CD4-positive, alpha-beta memory T cell (primary cell): ENCODE results near the gene TENT5C. TPM values are rescaled to one million over a fixed set of nuclear protein-coding genes. Genes with fewer than 3 reads are reported as not detected.

ENCODE experiments used
- CTCF ChIA-PET: fragments of 350-600 bp; sonication (Branson Sonifier 250); formaldehyde crosslinking; loops from one replicate; lab custom pipeline; 2021; ENCODE audit warnings: inconsistent platforms; ENCODE audit not compliant: partially characterized antibody; lab: Charles Lee
- POLR2A ChIA-PET: fragments of 350-600 bp; sonication (Branson Sonifier 250); formaldehyde crosslinking; loops from one replicate; lab custom pipeline; 2021; ENCODE audit not compliant: partially characterized antibody; lab: Charles Lee
- DNase-seq, 5 donors: peaks; one replicate each; pipeline versions ENCODE4 v3.0.0 to v3.0.0-alpha.2; 2020 to 2022; ENCODE audit warnings: mixed read lengths in 1 of 5
- H3K27ac ChIP-seq: one replicate; pipeline ENCODE4 v1.7.0; 2013; ENCODE audit warnings: low read depth, low read length
- H3K27me3 ChIP-seq: 2 replicates; pipeline ENCODE4 v1.7.0; 2013; ENCODE audit warnings: mild to moderate bottlenecking, low read length, moderate library complexity; ENCODE audit not compliant: insufficient read depth
- H3K36me3 ChIP-seq: 2 replicates; pipeline ENCODE4 v1.7.0; 2013; ENCODE audit warnings: mild to moderate bottlenecking, low read length, moderate library complexity; ENCODE audit not compliant: insufficient read depth
- H3K4me1 ChIP-seq: 2 replicates; pipeline ENCODE4 v1.7.0; 2013; ENCODE audit warnings: mild to moderate bottlenecking, low read length, moderate library complexity; ENCODE audit not compliant: insufficient read depth
- H3K4me3 ChIP-seq, 2 donors: one replicate each; pipeline ENCODE4 v1.7.0; 2013; ENCODE audit warnings: low read length in 2 of 2, mild to moderate bottlenecking in 1 of 2
- H3K9me3 ChIP-seq, 2 donors: one replicate each; pipeline ENCODE4 v1.7.0; 2013; ENCODE audit warnings: low read length in 2 of 2, control low read depth in 1 of 2; ENCODE audit not compliant: control insufficient read depth in 1 of 2
- H3K27ac Mint-ChIP-seq, 7 donors: one replicate each; pipeline ENCODE4 v1.8.0; 2020 to 2021; ENCODE audit warnings: mixed read lengths in 7 of 7, mild to moderate bottlenecking in 6 of 7, inconsistent platforms in 3 of 7, moderate library complexity in 3 of 7
- H3K27me3 Mint-ChIP-seq, 2 donors: one replicate each; pipeline ENCODE4 v1.8.0; 2020 to 2021; ENCODE audit warnings: mixed read lengths in 2 of 2
- H3K36me3 Mint-ChIP-seq, 2 donors: one replicate each; pipeline ENCODE4 v1.8.0; 2020 to 2021; ENCODE audit warnings: mixed read lengths in 2 of 2, inconsistent platforms in 1 of 2, mild to moderate bottlenecking in 1 of 2
- H3K4me1 Mint-ChIP-seq, 4 donors: one replicate each; pipeline ENCODE4 v1.8.0; 2020 to 2021; ENCODE audit warnings: mixed read lengths in 4 of 4, mild to moderate bottlenecking in 1 of 4
- H3K4me3 Mint-ChIP-seq, 8 donors: one replicate each; pipeline ENCODE4 v1.8.0; 2020 to 2021; ENCODE audit warnings: mixed read lengths in 8 of 8, mild to moderate bottlenecking in 7 of 8, moderate library complexity in 6 of 8, inconsistent platforms in 3 of 8
- H3K9me3 Mint-ChIP-seq, 8 donors: one replicate each; pipeline ENCODE4 v1.8.0; 2020 to 2021; ENCODE audit warnings: mixed read lengths in 8 of 8, mild to moderate bottlenecking in 5 of 8, inconsistent platforms in 3 of 8, moderate library complexity in 1 of 8
- intact Hi-C: fragments of 100-400 bp; cut with micrococcal nuclease; formaldehyde crosslinking; loops from one replicate; pipeline ENCODE4 v1.15.1; 2023
- polyA plus RNA-seq, 2 donors: library from polyadenylated mRNA; unstranded; fragments of 300-500 nt; fragmentation: Illumina TruSeq; gene quantifications; one replicate each; pipeline ENCODE4 v1.2.3, GENCODE V29; 2021
- total RNA-seq, 2 experiments: library from RNA; stranded (reverse); gene quantifications; one replicate each; pipeline ENCODE4 v1.2.3, GENCODE V29; 2021

TENT5C gene
- total and polyA plus RNA-seq, 4 experiments from 2014 or later: 5.3 to 43.0 (median 14.4) TPM

GRCh38 chr1:117607471-117607870, 1.6 kb downstream of the TENT5C start:
- Histone ChIP-seq H3K27me3 (no peaks in the 10 kb centered on the region), H3K36me3 (no peaks in the 10 kb centered on the region), H3K9me3 (no peaks in the 10 kb centered on the region), H3K27ac (peak overlapping the region; percentile 92), H3K4me3 (peak overlapping the region; percentile 93), H3K4me1 (peaks cover 58% of the 10 kb centered on the region)
- ChIA-PET POLR2A (interaction anchor here (0.8 to 12.2 kb wide), 27 partner anchors 10 to 853 kb away, joined by 3 to 493 read pairs (median 5); partner anchors contain the start of genes CD2 and MAN1A2), CTCF (interaction anchor here (0.8 to 13.9 kb wide), 15 partner anchors 13 to 152 kb away, joined by 3 to 135 read pairs (median 4); no protein-coding TSS in a partner anchor)
- H3K9me3 Mint-ChIP-seq: no peaks in the 10 kb centered on the region
- peaks cover 36 to 72% (median 46%) of the 10 kb centered on the region in 4 donors for H3K4me1 Mint-ChIP-seq
- H3K36me3 Mint-ChIP-seq: peaks cover 25 to 41% of the 10 kb centered on the region in 2 donors
- peak overlapping the region; percentile 91 to 100 (median 98) for H3K4me3 Mint-ChIP-seq
- intact Hi-C loops: loop anchor here (1.0 to 10.0 kb wide), 6 partner anchors 51 to 1535 kb away; partner anchors contain the start of genes CD2 and WARS2
- DNase-seq: peak; percentile 65 to 79 (median 70)
- no peaks in the 10 kb centered on the region for H3K27me3 Mint-ChIP-seq
- H3K27ac Mint-ChIP-seq: peak overlapping the region; percentile 94 to 99 (median 98)

DNA sequence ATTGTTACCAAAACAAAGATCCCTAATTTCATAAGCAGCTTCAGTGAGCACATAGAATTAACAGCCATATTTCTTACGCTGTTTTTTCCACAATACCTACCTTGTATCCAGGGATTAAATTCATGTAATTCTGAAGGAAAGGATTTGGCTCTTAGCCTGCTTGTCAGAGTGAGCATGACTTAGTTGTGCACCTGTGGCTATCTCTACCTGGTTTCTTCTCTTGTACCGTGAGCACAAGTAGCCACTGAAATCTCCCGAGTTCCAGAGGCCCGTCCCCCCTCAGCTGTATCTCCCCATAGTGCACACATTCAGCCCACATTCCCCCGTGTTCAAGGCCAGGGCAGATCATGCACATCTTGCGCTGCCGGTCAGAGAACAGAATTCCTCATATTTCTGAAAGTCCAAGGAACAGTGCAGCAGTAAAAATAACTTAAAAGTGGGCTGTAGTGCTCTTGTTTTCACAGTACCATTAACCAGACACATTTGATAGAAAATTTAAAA, 2.3 kb downstream of the TENT5C start:
- intact Hi-C loops: loop anchor here (5.0 to 10.0 kb wide), 3 partner anchors 129 to 1534 kb away; partner anchors contain the start of genes CD2 and WARS2

GRCh38 chr1:117608758-117609157, 2.9 kb downstream of the TENT5C start:
- peaks cover 49 to 85% (median 59%) of the 10 kb centered on the region in 4 donors for H3K4me1 Mint-ChIP-seq
- POLR2A ChIA-PET: interaction anchor here (0.8 to 12.2 kb wide), 7 partner anchors 8 to 242 kb away, joined by 3 to 493 read pairs (median 18); partner anchors contain the start of gene MAN1A2

More for the DNA sequence above, 2.3 kb downstream of the TENT5C start:
- peak overlapping the region; percentile 43 to 99 (median 98) for H3K27ac Mint-ChIP-seq
- peaks cover 65% of the 10 kb centered on the region for H3K4me1 ChIP-seq
- CTCF ChIA-PET: interaction anchor here (0.8 to 13.9 kb wide), 12 partner anchors 14 to 150 kb away, joined by 3 to 135 read pairs (median 4); no protein-coding TSS in a partner anchor
- no peaks in the 10 kb centered on the region for H3K36me3 ChIP-seq
- DNase-seq: no peak
- H3K4me3 ChIP-seq: peak overlapping the region in 1 of 2 donors; percentile 93
- H3K27me3 Mint-ChIP-seq: no peaks in the 10 kb centered on the region
- peak overlapping the region; percentile 92 for H3K27ac ChIP-seq
- H3K4me3 Mint-ChIP-seq: peak overlapping the region; percentile 55 to 100 (median 96)
- peaks cover 43 to 79% (median 53%) of the 10 kb centered on the region in 4 donors for H3K4me1 Mint-ChIP-seq
- H3K36me3 Mint-ChIP-seq: peaks cover 25 to 46% of the 10 kb centered on the region in 2 donors
- no peaks in the 10 kb centered on the region for H3K27me3 ChIP-seq
- H3K9me3 Mint-ChIP-seq: no peaks in the 10 kb centered on the region
- POLR2A ChIA-PET: interaction anchor here (0.8 to 12.2 kb wide), 20 partner anchors 7 to 242 kb away, joined by 3 to 493 read pairs (median 6); partner anchors contain the start of gene MAN1A2
- H3K9me3 ChIP-seq: no peaks in the 10 kb centered on the region

GRCh38 chr1:117609471-117609911, 3.6 kb downstream of the TENT5C start:
- peaks cover 55 to 91% (median 65%) of the 10 kb centered on the region in 4 donors for H3K4me1 Mint-ChIP-seq

More at GRCh38 chr1:117608758-117609157, 2.9 kb downstream of the TENT5C start:
- no peaks in the 10 kb centered on the region for H3K9me3 ChIP-seq
- Mint-ChIP-seq H3K27me3 (no peaks in the 10 kb centered on the region), H3K27ac (peak overlapping the region in 6 of 7 donors; percentile 58 to 99 (median 84)), H3K4me3 (peak overlapping the region; percentile 7 to 100 (median 84)), H3K9me3 (no peaks in the 10 kb centered on the region), H3K36me3 (peaks cover 29 to 52% of the 10 kb centered on the region in 2 donors)
- H3K4me3 ChIP-seq: no peak overlapping the region
- CTCF ChIA-PET: interaction anchor here (1.4 to 13.9 kb wide), 6 partner anchors 24 to 145 kb away, joined by 3 to 135 read pairs (median 36); no protein-coding TSS in a partner anchor
- H3K27me3 ChIP-seq: no peaks in the 10 kb centered on the region
- peaks cover 71% of the 10 kb centered on the region for H3K4me1 ChIP-seq
- no peak overlapping the region for H3K27ac ChIP-seq
- no peaks in the 10 kb centered on the region for H3K36me3 ChIP-seq
- intact Hi-C loops: loop anchor here (5.0 to 10.0 kb wide), 3 partner anchors 129 to 1534 kb away; partner anchors contain the start of genes CD2 and WARS2
- DNase-seq: no peak

DNA sequence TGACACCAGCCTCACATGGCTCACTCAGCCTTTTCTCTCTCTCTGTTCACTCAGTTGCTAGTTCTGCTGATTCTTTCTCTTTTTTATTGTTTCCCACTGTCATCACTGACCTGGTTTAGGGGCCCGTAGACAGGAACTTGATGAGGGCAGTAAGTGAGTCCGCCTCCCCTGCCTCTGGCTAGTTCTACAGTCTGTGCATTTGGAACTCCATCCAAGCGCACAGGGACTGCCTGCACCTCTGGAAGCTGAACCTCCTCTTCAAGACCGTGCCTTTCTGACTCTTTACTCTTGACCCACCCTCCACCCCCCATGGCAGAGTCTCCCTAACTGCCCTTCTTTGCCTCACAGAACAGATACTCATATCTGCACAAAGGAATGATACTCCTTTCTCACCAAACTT, 4.2 kb downstream of the TENT5C start:
- peak overlapping the region in 5 of 8 donors; percentile 4 to 98 (median 58) for H3K4me3 Mint-ChIP-seq
- no peaks in the 10 kb centered on the region for H3K9me3 ChIP-seq
- H3K4me1 Mint-ChIP-seq: peaks cover 58 to 91% (median 67%) of the 10 kb centered on the region in 4 donors
- peaks cover 79% of the 10 kb centered on the region for H3K4me1 ChIP-seq
- CTCF ChIA-PET: interaction anchor here (4.5 to 13.9 kb wide), 4 partner anchors 48 to 144 kb away, joined by 31 to 135 read pairs (median 58); no protein-coding TSS in a partner anchor
- H3K36me3 ChIP-seq: no peaks in the 10 kb centered on the region
- H3K9me3 Mint-ChIP-seq: no peaks in the 10 kb centered on the region
- H3K27me3 Mint-ChIP-seq: no peaks in the 10 kb centered on the region
- no peak for DNase-seq
- POLR2A ChIA-PET: interaction anchor here (1.0 to 12.2 kb wide), 4 partner anchors 16 to 64 kb away, joined by 3 to 493 read pairs (median 28); no protein-coding TSS in a partner anchor
- H3K27me3 ChIP-seq: no peaks in the 10 kb centered on the region
- H3K27ac ChIP-seq: no peak overlapping the region
- H3K36me3 Mint-ChIP-seq: peaks cover 29 to 63% of the 10 kb centered on the region in 2 donors
- peak overlapping the region in 3 of 7 donors; percentile 50 to 94 (median 82) for H3K27ac Mint-ChIP-seq
- intact Hi-C loops: no loop called here
- no peak overlapping the region for H3K4me3 ChIP-seq

More at GRCh38 chr1:117609471-117609911, 3.6 kb downstream of the TENT5C start:
- intact Hi-C loops: loop anchor here (5.0 to 10.0 kb wide), 3 partner anchors 128 to 1533 kb away; partner anchors contain the start of genes CD2 and WARS2
- Mint-ChIP-seq H3K36me3 (peaks cover 29 to 59% of the 10 kb centered on the region in 2 donors), H3K9me3 (no peaks in the 10 kb centered on the region), H3K27me3 (no peaks in the 10 kb centered on the region), H3K4me3 (peak overlapping the region in 5 of 8 donors; percentile 21 to 100 (median 72)), H3K27ac (peak overlapping the region in 3 of 7 donors; percentile 53 to 94 (median 56))
- H3K36me3 ChIP-seq: no peaks in the 10 kb centered on the region
- no peak overlapping the region for H3K27ac ChIP-seq
- ChIA-PET CTCF (interaction anchor here (4.5 to 13.9 kb wide), 4 partner anchors 48 to 144 kb away, joined by 31 to 135 read pairs (median 58); no protein-coding TSS in a partner anchor), POLR2A (interaction anchor here (1.0 to 12.2 kb wide), 5 partner anchors 16 to 243 kb away, joined by 3 to 493 read pairs (median 18); partner anchors contain the start of gene MAN1A2)
- no peak overlapping the region for H3K4me3 ChIP-seq
- H3K4me1 ChIP-seq: peaks cover 78% of the 10 kb centered on the region
- H3K9me3 ChIP-seq: no peaks in the 10 kb centered on the region
- H3K27me3 ChIP-seq: no peaks in the 10 kb centered on the region
- DNase-seq: no peak

DNA sequence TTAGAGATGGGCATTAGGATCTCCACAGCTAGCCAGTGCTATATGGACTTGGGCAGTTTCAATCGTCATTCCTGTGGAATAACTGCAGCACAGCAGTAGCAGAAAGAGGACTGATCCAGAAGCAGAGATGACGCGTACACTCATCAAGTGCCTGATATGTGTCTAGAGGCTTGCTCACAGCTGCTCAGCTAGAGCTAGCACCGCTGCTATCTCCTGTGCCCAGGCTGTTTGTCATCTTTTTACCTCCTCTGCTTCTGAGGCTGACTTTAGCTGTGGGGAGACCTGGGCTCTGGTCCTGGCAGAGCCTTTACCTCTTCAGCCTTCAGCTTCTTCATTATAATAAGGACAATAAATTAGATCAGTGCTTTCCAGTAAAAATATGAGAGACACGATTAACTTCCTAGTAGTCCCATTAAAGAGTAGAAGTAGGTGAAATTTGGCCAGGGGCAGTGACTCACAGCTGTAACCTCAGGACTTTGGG, 5.3 kb downstream of the TENT5C start:
- Histone ChIP-seq H3K4me3 (no peak overlapping the region), H3K36me3 (no peaks in the 10 kb centered on the region), H3K27me3 (no peaks in the 10 kb centered on the region), H3K27ac (no peak overlapping the region), H3K9me3 (no peaks in the 10 kb centered on the region), H3K4me1 (peaks cover 87% of the 10 kb centered on the region)
- peaks cover 67 to 95% (median 78%) of the 10 kb centered on the region in 4 donors for H3K4me1 Mint-ChIP-seq
- CTCF ChIA-PET: interaction anchor here (1.4 to 13.9 kb wide), 3 partner anchors 45 to 76 kb away, joined by 3 to 135 read pairs (median 20); no protein-coding TSS in a partner anchor
- H3K27me3 Mint-ChIP-seq: no peaks in the 10 kb centered on the region
- POLR2A ChIA-PET: interaction anchor here (12.2 kb wide), 1 partner anchor 47 kb away, joined by 493 read pairs; no protein-coding TSS in a partner anchor
- peak overlapping the region in 2 of 7 donors; percentile 19 to 94 for H3K27ac Mint-ChIP-seq
- DNase-seq: no peak
- H3K36me3 Mint-ChIP-seq: peaks cover 30 to 66% of the 10 kb centered on the region in 2 donors
- H3K9me3 Mint-ChIP-seq: no peaks in the 10 kb centered on the region
- peak overlapping the region in 3 of 8 donors; percentile 27 to 98 (median 48) for H3K4me3 Mint-ChIP-seq
- intact Hi-C loops: no loop called here
